Common myeloid progenitor, CD34-positive (primary cell): Measurements from ENCODE around the gene TGFBRAP1.

Experiments
- CTCF ChIA-PET: fragments of 350-600 bp; sonication (Branson Sonifier 250); formaldehyde crosslinking; loops from one replicate; lab custom pipeline; 2021; ENCODE audit warnings: antibody characterized with exemption; lab: Charles Lee
- POLR2A ChIA-PET: fragments of 350-600 bp; sonication (Branson Sonifier 250); formaldehyde crosslinking; loops from one replicate; lab custom pipeline; 2021; ENCODE audit warnings: antibody characterized with exemption; lab: Charles Lee
- DNase-seq, 3 donors: peaks; one replicate each; pipeline versions ENCODE4 v3.0.0 to v3.0.0-alpha.2; 2013
- H3K27ac ChIP-seq, 2 experiments: 1 replicate in 1 of 2; 2 replicates in 1 of 2; pipeline ENCODE4 v1.7.0; 2013; ENCODE audit warnings: inconsistent platforms in 2 of 2, low read length in 2 of 2, mild to moderate bottlenecking in 2 of 2, low read depth in 1 of 2, moderate library complexity in 1 of 2; ENCODE audit not compliant: severe bottlenecking in 2 of 2, insufficient read depth in 1 of 2, poor library complexity in 1 of 2
- H3K27me3 ChIP-seq, 5 experiments: replicated peaks in 2 of 5; 1 replicate in 3 of 5; 2 replicates in 2 of 5; pipeline versions ENCODE4 v1.6.1 to v1.7.0; 2013; ENCODE audit warnings: low read length in 4 of 5, mild to moderate bottlenecking in 2 of 5, moderate library complexity in 2 of 5, inconsistent platforms in 1 of 5; ENCODE audit not compliant: insufficient read depth in 5 of 5, control insufficient read depth in 4 of 5
- H3K36me3 ChIP-seq, 4 experiments: 1 replicate in 2 of 4; 2 replicates in 2 of 4; pipeline versions ENCODE4 v1.6.1 to v1.7.0; 2013; ENCODE audit warnings: low read length in 3 of 4, control low read depth in 1 of 4, mild to moderate bottlenecking in 1 of 4; ENCODE audit not compliant: control insufficient read depth in 4 of 4, insufficient read depth in 4 of 4
- H3K4me1 ChIP-seq, 4 experiments: 1 replicate in 3 of 4; 2 replicates in 1 of 4; pipeline versions ENCODE4 v1.6.1 to v1.7.1; 2013; ENCODE audit warnings: low read length in 3 of 4, mild to moderate bottlenecking in 3 of 4, control low read depth in 1 of 4, inconsistent platforms in 1 of 4, moderate library complexity in 1 of 4; ENCODE audit not compliant: control insufficient read depth in 4 of 4, insufficient read depth in 4 of 4; ENCODE audit errors: control extremely low read depth in 1 of 4
- H3K4me3 ChIP-seq, 7 experiments: 1 replicate in 4 of 7; 2 replicates in 3 of 7; pipeline versions ENCODE4 v1.5.1 to v1.7.0; 2013; ENCODE audit warnings: mild to moderate bottlenecking in 7 of 7, low read length in 6 of 7, moderate library complexity in 6 of 7, inconsistent platforms in 2 of 7, low read depth in 2 of 7, control low read depth in 1 of 7; ENCODE audit not compliant: insufficient read depth in 4 of 7, control insufficient read depth in 1 of 7; ENCODE audit errors: extremely low read depth in 1 of 7
- H3K9me3 ChIP-seq, 5 experiments: 1 replicate in 4 of 5; 2 replicates in 1 of 5; pipeline versions ENCODE4 v1.6.1 to v1.7.1; 2013; ENCODE audit warnings: low read length in 4 of 5, mild to moderate bottlenecking in 2 of 5, inconsistent platforms in 1 of 5, low read depth in 1 of 5, moderate library complexity in 1 of 5; ENCODE audit not compliant: control insufficient read depth in 4 of 5, insufficient read depth in 2 of 5; ENCODE audit errors: control extremely low read depth in 1 of 5
- WGBS: methylation state at CpG from one replicate; pipeline ENCODE4 v1.1.5; 2013; ENCODE audit not compliant: insufficient coverage; 5-methylcytosine and 5-hydroxymethylcytosine counted together

Gene TGFBRAP1

GRCh38 chr2:105296017-105296611, 33.4 kb downstream of the TGFBRAP1 start:
- Histone ChIP-seq H3K9me3 (no peaks in the 10 kb centered on the region), H3K4me1 (peaks cover 0 to 5% (median 1%) of the 10 kb centered on the region in 4 experiments), H3K36me3 (peaks cover 32 to 88% (median 58%) of the 10 kb centered on the region in 4 experiments), H3K27ac (no peak overlapping the region), H3K4me3 (no peak overlapping the region), H3K27me3 (no peaks in the 10 kb centered on the region)
- no peak for DNase-seq
- CTCF ChIA-PET: interaction anchor here (1.8 to 4.3 kb wide), 6 partner anchors 12 to 49 kb away, joined by 7 to 40 read pairs (median 12); no protein-coding TSS in a partner anchor
- POLR2A ChIA-PET: interaction anchor here (0.7 kb wide), 1 partner anchor 14 kb away, joined by 12 read pairs; no protein-coding TSS in a partner anchor
- WGBS: 98% methylated on average over 5 of the region's 7 CpGs

- 27% methylated on average over 3 of the region's 5 CpGs for WGBS
- Histone ChIP-seq H3K27me3 (no peaks in the 10 kb centered on the region), H3K27ac (no peak overlapping the region), H3K4me1 (peaks cover 0 to 5% (median 1%) of the 10 kb centered on the region in 4 experiments), H3K36me3 (peaks cover 32 to 86% (median 65%) of the 10 kb centered on the region in 4 experiments), H3K9me3 (no peaks in the 10 kb centered on the region), H3K4me3 (no peak overlapping the region)
- ChIA-PET POLR2A (interaction anchor here (0.9 kb wide), 1 partner anchor 31 kb away, joined by 3 read pairs; no protein-coding TSS in a partner anchor), CTCF (interaction anchor here (0.8 to 4.3 kb wide), 17 partner anchors 9 to 206 kb away, joined by 3 to 40 read pairs (median 5); partner anchors contain the start of gene GPR45)
- DNase-seq: peak; percentile 75 to 82 (median 78)
These were observed 34.6 kb downstream of the TGFBRAP1 start for GRCh38 chr2:105294844-105295481.

- 100% methylated on average over 4 of the region's 6 CpGs for WGBS
- Histone ChIP-seq H3K36me3 (peaks cover 30 to 87% (median 65%) of the 10 kb centered on the region in 4 experiments), H3K27ac (no peak overlapping the region), H3K27me3 (no peaks in the 10 kb centered on the region), H3K4me3 (no peak overlapping the region), H3K9me3 (no peaks in the 10 kb centered on the region), H3K4me1 (peaks cover 0 to 5% (median 1%) of the 10 kb centered on the region in 4 experiments)
- ChIA-PET CTCF (interaction anchor here (0.9 to 4.3 kb wide), 17 partner anchors 8 to 183 kb away, joined by 3 to 40 read pairs (median 5); partner anchors contain the start of gene GPR45), POLR2A (no interaction called here)
- DNase-seq: no peak
These were observed 35.5 kb downstream of the TGFBRAP1 start for GRCh38 chr2:105294046-105294445.

- WGBS: 80% methylated on average over 1 of the region's 2 CpGs
- no peak overlapping the region for H3K4me3 ChIP-seq
- no peak for DNase-seq
- peaks cover 19 to 82% (median 66%) of the 10 kb centered on the region in 4 experiments for H3K36me3 ChIP-seq
- no peaks in the 10 kb centered on the region for H3K27me3 ChIP-seq
- peaks cover 0 to 3% (median 0%) of the 10 kb centered on the region in 4 experiments for H3K4me1 ChIP-seq
- peak overlapping the region in 1 of 2 experiments; percentile 20 for H3K27ac ChIP-seq
- ChIA-PET CTCF (interaction anchor here (0.7 to 4.3 kb wide), 4 partner anchors 10 to 141 kb away, joined by 3 to 40 read pairs (median 12); no protein-coding TSS in a partner anchor), POLR2A (no interaction called here)
- no peaks in the 10 kb centered on the region for H3K9me3 ChIP-seq
These were observed 37.6 kb downstream of the TGFBRAP1 start for GRCh38 chr2:105291981-105292380.

GRCh38 chr2:105290981-105291660, 38.4 kb downstream of the TGFBRAP1 start:
- 96% methylated on average over 5 of the region's 6 CpGs for WGBS
- H3K9me3 ChIP-seq: no peaks in the 10 kb centered on the region
- POLR2A ChIA-PET: no interaction called here
- H3K36me3 ChIP-seq: peaks cover 19 to 83% (median 66%) of the 10 kb centered on the region in 4 experiments
- H3K4me3 ChIP-seq: no peak overlapping the region
- CTCF ChIA-PET: no interaction called here
- peaks cover 0 to 3% (median 0%) of the 10 kb centered on the region in 4 experiments for H3K4me1 ChIP-seq
- H3K27me3 ChIP-seq: no peaks in the 10 kb centered on the region
- no peak overlapping the region for H3K27ac ChIP-seq
- DNase-seq: no peak

- 100% methylated on average over 3 of the region's 7 CpGs for WGBS
- DNase-seq: no peak
- Histone ChIP-seq H3K4me3 (no peak overlapping the region), H3K4me1 (no peaks in the 10 kb centered on the region), H3K36me3 (peaks cover 40 to 90% (median 73%) of the 10 kb centered on the region in 4 experiments), H3K27ac (no peak overlapping the region), H3K27me3 (no peaks in the 10 kb centered on the region), H3K9me3 (no peaks in the 10 kb centered on the region)
- ChIA-PET CTCF (interaction anchor here (0.9 to 3.0 kb wide), 12 partner anchors 10 to 59 kb away, joined by 3 to 24 read pairs (median 4); no protein-coding TSS in a partner anchor), POLR2A (no interaction called here)
These were observed 41.4 kb downstream of the TGFBRAP1 start for GRCh38 chr2:105288133-105288532.
